HepG2 (cell line): ENCODE measurements around the gene CSNK1D. TPM values are rescaled to one million over a fixed set of nuclear protein-coding genes. Genes with fewer than 3 reads are reported as not detected.

Experiments
- ATAC-seq: fragments of 200-7000 bp; cut with Tn5 transposase; 3 replicates; pipeline ENCODE4 v1.9.1; 2020; ENCODE audit warnings: mild to moderate bottlenecking, moderate library complexity
- BruUV-seq: library from RNA; stranded (reverse); fragments of 400-500 nt; replicated peaks from 2 replicates; lab custom pipeline; 2021; lab: Mats Ljungman, UMichigan
- CTCF ChIA-PET: fragments of 300-600 bp; formaldehyde crosslinking; extraction: SDS; loops from one replicate; lab custom pipeline; 2021; ENCODE audit warnings: low total read pairs, inconsistent platforms, low intra/inter-chr PET ratio; lab: Yijun Ruan, JAX
- POLR2A ChIA-PET: fragments of 350-600 bp; sonication (Branson Sonifier 250); formaldehyde crosslinking; loops from one replicate; lab custom pipeline; 2020; ENCODE audit warnings: antibody characterized with exemption, inconsistent platforms; lab: Yijun Ruan, JAX
- DNase-seq: peaks from one replicate; pipeline ENCODE4 v3.0.0-alpha.2; 2015; ENCODE audit warnings: low spot score
- FAIRE-seq: peaks from 3 replicates; lab custom pipeline; 2011; peaks lifted over from hg19 to GRCh38; lab: Jason Lieb, UNC
- H2AFZ ChIP-seq: one replicate; pipeline ENCODE4 v1.6.1; 2011; ENCODE audit warnings: low read length, inconsistent platforms
- H3K27ac ChIP-seq: fragments of 300-600 bp; 3 replicates; pipeline ENCODE4 v1.8.0; 2011; ENCODE audit warnings: mixed run types, mild to moderate bottlenecking, mixed read lengths, low read length, inconsistent platforms; ENCODE audit not compliant: insufficient read depth; ENCODE audit errors: extremely low read length
- H3K27me3 ChIP-seq, 2 experiments: fragments of 200-600 bp in 1 of 2; 2 replicates in 1 of 2; 3 replicates in 1 of 2; pipeline versions ENCODE4 v1.6.0 to v1.8.0; 2011; ENCODE audit warnings: low read length in 2 of 2, mild to moderate bottlenecking in 2 of 2, moderate library complexity in 2 of 2, inconsistent platforms in 1 of 2; ENCODE audit not compliant: insufficient read depth in 2 of 2, control insufficient read depth in 1 of 2
- H3K36me3 ChIP-seq, 2 experiments: fragments of 200-600 bp in 1 of 2; replicated peaks in 1 of 2; 2 replicates in 1 of 2; 3 replicates in 1 of 2; pipeline versions ENCODE4 v1.5.1 to v1.8.0; 2011; ENCODE audit warnings: low read length in 2 of 2, inconsistent platforms in 1 of 2; ENCODE audit not compliant: insufficient read depth in 2 of 2, control insufficient read depth in 1 of 2
- H3K4me1 ChIP-seq: 2 replicates; pipeline ENCODE4 v1.5.1; 2012; ENCODE audit warnings: low read length, inconsistent platforms; ENCODE audit not compliant: insufficient read depth
- H3K4me2 ChIP-seq: 2 replicates; pipeline ENCODE4 v1.6.0; 2011; ENCODE audit warnings: low read depth, low read length, inconsistent platforms
- H3K4me3 ChIP-seq, 3 experiments: fragments of 200-600 bp in 1 of 3; sonication (generic), shearing (Covaris generic) in 1 of 3; replicated peaks in 1 of 3; 2 replicates each; pipeline ENCODE4 v1.5.1; 2011 to 2016; ENCODE audit warnings: low read length in 3 of 3, inconsistent platforms in 2 of 3, low read depth in 2 of 3, mild to moderate bottlenecking in 2 of 3, control low read depth in 1 of 3, mixed read lengths in 1 of 3; ENCODE audit not compliant: insufficient read depth in 1 of 3
- H3K79me2 ChIP-seq: one replicate; pipeline ENCODE4 v1.6.1; 2011; ENCODE audit warnings: low read length, inconsistent platforms; ENCODE audit not compliant: insufficient read depth
- H3K9ac ChIP-seq: 2 replicates; pipeline ENCODE4 v1.6.0; 2011; ENCODE audit warnings: mild to moderate bottlenecking, low read depth, low read length, inconsistent platforms; ENCODE audit not compliant: insufficient read depth
- H3K9me3 ChIP-seq: 2 replicates; pipeline ENCODE4 v1.5.1; 2012; ENCODE audit warnings: mild to moderate bottlenecking, low read length
- H4K20me1 ChIP-seq: 2 replicates; pipeline ENCODE4 v1.6.0; 2011; ENCODE audit warnings: inconsistent platforms, mild to moderate bottlenecking, low read length, moderate library complexity; ENCODE audit not compliant: insufficient read depth
- PHF20 ChIP-seq: sonication (generic); formaldehyde crosslinking; IDR thresholded peaks from 2 replicates; pipeline ENCODE4 v1.5.0; 2020; ENCODE audit warnings: mild to moderate bottlenecking, missing genetic modification reagents
- SNAPC2 ChIP-seq: sonication (generic); formaldehyde crosslinking; IDR thresholded peaks from 2 replicates; pipeline ENCODE4 v1.8.1; 2022; ENCODE audit warnings: mild to moderate bottlenecking, missing genetic modification reagents
- SSRP1 ChIP-seq: IDR thresholded peaks from 2 replicates; pipeline ENCODE4 v1.6.1; 2016; ENCODE audit warnings: control low read depth
- YEATS4 ChIP-seq: sonication (generic); formaldehyde crosslinking; IDR thresholded peaks from 2 replicates; pipeline ENCODE4 v1.4.0; 2020; ENCODE audit warnings: missing genetic modification reagents, borderline replicate concordance
- ZNF143 ChIP-seq: sonication (generic); formaldehyde crosslinking; IDR thresholded peaks from 2 replicates; pipeline ENCODE4 v1.4.0; 2020; ENCODE audit warnings: missing genetic modification reagents
- ZNF546 ChIP-seq: sonication (generic); formaldehyde crosslinking; conservative IDR thresholded peaks from 2 replicates; pipeline ENCODE4 v1.8.1; 2023; ENCODE audit warnings: mild to moderate bottlenecking, missing genetic modification reagents
- WGBS: methylation state at CpG from one replicate; pipeline ENCODE4 v1.1.6; 2017; ENCODE audit warnings: low lambda C conversion rate; 5-methylcytosine and 5-hydroxymethylcytosine counted together
- in situ Hi-C: cut with HindIII; loops from 2 replicates; pipeline ENCODE4 v1.10.0; 2017; ENCODE audit warnings: low pct_unique_long_range_greater_than_20kb; ENCODE audit not compliant: extremely low pct_ligation_motif_present
- intact Hi-C: fragments of 100-400 bp; cut with micrococcal nuclease; formaldehyde crosslinking; loops from one replicate; pipeline ENCODE4 v1.10.0; 2022; ENCODE audit not compliant: unreplicated experiment
- polyA plus RNA-seq, 8 experiments: library from polyadenylated mRNA; depleted of rRNA in 3 of 8; stranded (reverse) in 7 of 8; unstranded in 1 of 8; fragments of >200 nt; fragmentation: Illumina TruSeq in 4 of 8; extraction: Trizol in 4 of 8; gene quantifications; 2 replicates each; pipeline versions ENCODE4 v1.2.1 to v1.2.3, GENCODE V29; 2011 to 2016; ENCODE audit warnings: low read depth in 4 of 8, missing spikeins in 1 of 8, mixed read lengths in 1 of 8; ENCODE audit not compliant: insufficient read depth in 1 of 8
- total RNA-seq, 5 experiments: library from RNA; depleted of rRNA; stranded (reverse); fragments of >200 nt; fragmentation: Illumina TruSeq; extraction: Trizol; gene quantifications; 2 replicates each; pipeline ENCODE4 v1.2.3, GENCODE V29; 2016; ENCODE audit warnings: low read depth in 1 of 5
- TF ChIP-seq, protein P1 (sequence below): sonication (generic); formaldehyde crosslinking; IDR thresholded peaks from 2 replicates; pipeline ENCODE4 v1.4.0; 2020; ENCODE audit warnings: mild to moderate bottlenecking, missing genetic modification reagents
- TF ChIP-seq, protein P2 (sequence below): sonication (generic); formaldehyde crosslinking; IDR thresholded peaks from 2 replicates; pipeline ENCODE4 v1.5.0; 2020; ENCODE audit warnings: mild to moderate bottlenecking, missing genetic modification reagents
- TF ChIP-seq, protein P3 (sequence below): IDR thresholded peaks from 2 replicates; pipeline ENCODE4 v1.6.1; 2018; ENCODE audit warnings: missing genetic modification reagents
- TF ChIP-seq, protein P4 (sequence below): sonication (generic); formaldehyde crosslinking; IDR thresholded peaks from 2 replicates; pipeline ENCODE4 v1.8.0; 2022; ENCODE audit warnings: mild to moderate bottlenecking, missing genetic modification reagents, moderate library complexity
- TF ChIP-seq, protein P5 (sequence below): IDR thresholded peaks from 2 replicates; pipeline ENCODE4 v1.6.1; 2016; ENCODE audit warnings: control low read depth
- TF ChIP-seq, protein P6 (sequence below): sonication (generic); formaldehyde crosslinking; IDR thresholded peaks from 2 replicates; pipeline ENCODE4 v1.9.0; 2022; ENCODE audit warnings: missing genetic modification reagents, mild to moderate bottlenecking, borderline replicate concordance

The CSNK1D gene
- total and polyA plus RNA-seq, 2 of the 13 experiments (the other 11 are each of a cell fraction or from before 2014, with no cell fraction given), result 31.5 to 128 TPM

DNA sequence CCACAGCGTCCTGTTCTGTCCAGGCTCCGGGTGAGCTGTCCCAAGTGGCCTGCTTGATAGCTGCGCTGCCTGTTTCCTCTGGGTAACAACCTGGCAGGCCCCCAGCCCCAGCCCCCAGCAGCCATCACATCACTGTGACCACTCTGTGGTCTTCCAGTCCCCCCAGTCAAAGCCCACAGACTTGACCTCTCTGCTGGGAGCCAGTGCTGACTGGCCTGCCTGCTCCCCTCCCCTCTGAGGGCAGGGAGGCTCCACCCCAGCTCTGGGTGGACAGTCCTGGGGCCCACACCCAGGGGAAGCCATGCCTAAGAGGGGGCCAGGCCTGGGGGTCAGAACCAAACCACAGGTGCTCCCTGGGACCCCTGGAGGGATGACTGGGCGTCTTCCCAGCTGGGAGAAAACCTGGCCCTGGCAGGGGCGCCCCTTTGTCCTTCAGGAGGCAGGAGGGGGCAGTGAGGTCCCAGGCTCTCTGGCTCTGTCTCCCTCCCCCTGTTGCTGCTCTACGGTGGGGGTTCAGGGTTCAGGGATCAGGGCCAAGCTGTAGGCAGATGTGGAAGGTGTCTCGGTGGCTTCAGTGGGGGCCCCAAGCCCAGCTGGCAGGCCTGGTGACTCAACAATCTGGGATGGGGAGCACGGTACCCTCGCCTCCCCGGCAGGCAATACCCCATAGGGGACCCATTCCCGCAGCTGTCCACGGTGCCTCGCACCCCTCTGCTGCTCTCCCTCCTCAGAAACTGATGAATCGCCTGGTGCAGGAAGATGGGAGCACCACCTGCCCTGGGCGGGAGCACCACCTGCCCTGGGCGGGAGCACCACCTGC, 46.5 kb downstream of the CSNK1D start (continued):
- TF ChIP-seq SNAPC2, result no peak

DNA sequence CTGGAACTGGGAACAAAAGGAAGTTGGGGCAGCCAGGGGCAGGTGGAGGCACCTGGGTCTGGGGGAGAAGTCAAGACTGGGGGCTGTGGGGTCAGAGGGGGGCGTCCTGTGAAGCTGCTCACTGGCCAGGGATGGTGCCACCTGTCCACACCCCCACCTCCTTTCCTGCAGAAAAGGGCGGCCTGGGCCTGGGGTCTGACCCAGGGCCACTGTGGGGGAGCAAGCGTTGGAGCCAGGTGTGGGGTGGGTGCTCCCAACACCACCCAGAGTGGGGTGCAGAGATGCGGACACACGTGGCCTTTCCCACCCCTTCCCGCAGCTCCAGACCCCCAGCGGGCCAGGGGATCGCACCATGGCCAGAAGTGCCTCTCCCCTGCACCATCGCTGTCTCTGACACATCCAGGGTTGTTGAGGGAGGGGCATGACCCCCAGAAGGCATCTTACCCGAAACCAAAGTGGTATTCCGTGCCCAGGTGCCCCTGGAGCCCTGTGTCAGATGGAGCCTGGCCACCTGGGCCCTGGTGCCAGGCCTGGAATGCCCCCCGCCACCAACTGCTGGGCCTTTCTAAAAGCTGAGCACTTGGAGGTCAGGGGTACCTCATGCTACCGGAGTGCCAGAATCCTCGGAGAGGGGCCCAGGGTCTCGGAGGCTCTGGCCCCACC, 47.2 kb downstream of the CSNK1D start:
- ATAC-seq, result no peak
- no peak for FAIRE-seq
- in situ Hi-C loops, result no loop called here
- no TSS peak for BruUV-seq
- no peaks in the 10 kb centered on the region for H3K9me3 ChIP-seq
- 58% methylated on average over 9 of the region's 15 CpGs for WGBS
- H4K20me1 ChIP-seq, result peaks cover 18% of the 10 kb centered on the region; the same call in 1 of the 2 replicates
- peaks cover 21% of the 10 kb centered on the region for H3K79me2 ChIP-seq
- no peaks in the 10 kb centered on the region for H3K36me3 ChIP-seq
- peak overlapping the region; percentile 56 to 77 (median 60); a peak in 5 of 6 replicates for H3K4me3 ChIP-seq
- H3K4me1 ChIP-seq, result peaks cover 56% of the 10 kb centered on the region
- POLR2A ChIA-PET, result interaction anchor here (0.8 to 3.2 kb wide), 11 partner anchors 9 to 249 kb away, joined by 3 to 29 read pairs (median 3); partner anchors contain the start of gene CCDC57
- intact Hi-C loops, result no loop called here
- peak overlapping the region; percentile 66 for H3K9ac ChIP-seq
- DNase-seq, result no peak
- H2AFZ ChIP-seq, result no peak overlapping the region
- H3K4me2 ChIP-seq, result peak overlapping the region; percentile 95
- H3K27me3 ChIP-seq, result no peaks in the 10 kb centered on the region; a peak in 1 of 5 replicates
- CTCF ChIA-PET, result no interaction called here
- H3K27ac ChIP-seq, result peak overlapping the region; percentile 27
- TF ChIP-seq, protein P1, sequence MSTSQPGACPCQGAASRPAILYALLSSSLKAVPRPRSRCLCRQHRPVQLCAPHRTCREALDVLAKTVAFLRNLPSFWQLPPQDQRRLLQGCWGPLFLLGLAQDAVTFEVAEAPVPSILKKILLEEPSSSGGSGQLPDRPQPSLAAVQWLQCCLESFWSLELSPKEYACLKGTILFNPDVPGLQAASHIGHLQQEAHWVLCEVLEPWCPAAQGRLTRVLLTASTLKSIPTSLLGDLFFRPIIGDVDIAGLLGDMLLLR (CRISPR knock-in tag), result 0 out of 2 replicates have a peak, but pooled peaks have one; percentile 7
- TF ChIP-seq, protein P2, sequence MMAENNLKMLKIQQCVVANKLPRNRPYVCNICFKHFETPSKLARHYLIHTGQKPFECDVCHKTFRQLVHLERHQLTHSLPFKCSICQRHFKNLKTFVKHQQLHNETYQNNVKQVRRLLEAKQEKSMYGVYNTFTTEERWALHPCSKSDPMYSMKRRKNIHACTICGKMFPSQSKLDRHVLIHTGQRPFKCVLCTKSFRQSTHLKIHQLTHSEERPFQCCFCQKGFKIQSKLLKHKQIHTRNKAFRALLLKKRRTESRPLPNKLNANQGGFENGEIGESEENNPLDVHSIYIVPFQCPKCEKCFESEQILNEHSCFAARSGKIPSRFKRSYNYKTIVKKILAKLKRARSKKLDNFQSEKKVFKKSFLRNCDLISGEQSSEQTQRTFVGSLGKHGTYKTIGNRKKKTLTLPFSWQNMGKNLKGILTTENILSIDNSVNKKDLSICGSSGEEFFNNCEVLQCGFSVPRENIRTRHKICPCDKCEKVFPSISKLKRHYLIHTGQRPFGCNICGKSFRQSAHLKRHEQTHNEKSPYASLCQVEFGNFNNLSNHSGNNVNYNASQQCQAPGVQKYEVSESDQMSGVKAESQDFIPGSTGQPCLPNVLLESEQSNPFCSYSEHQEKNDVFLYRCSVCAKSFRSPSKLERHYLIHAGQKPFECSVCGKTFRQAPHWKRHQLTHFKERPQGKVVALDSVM (CRISPR knock-in tag), result no peak
- no peak for TF ChIP-seq SSRP1 (CRISPR knock-in tag)
- no peak for TF ChIP-seq PHF20 (CRISPR knock-in tag)
- TF ChIP-seq, protein P3, sequence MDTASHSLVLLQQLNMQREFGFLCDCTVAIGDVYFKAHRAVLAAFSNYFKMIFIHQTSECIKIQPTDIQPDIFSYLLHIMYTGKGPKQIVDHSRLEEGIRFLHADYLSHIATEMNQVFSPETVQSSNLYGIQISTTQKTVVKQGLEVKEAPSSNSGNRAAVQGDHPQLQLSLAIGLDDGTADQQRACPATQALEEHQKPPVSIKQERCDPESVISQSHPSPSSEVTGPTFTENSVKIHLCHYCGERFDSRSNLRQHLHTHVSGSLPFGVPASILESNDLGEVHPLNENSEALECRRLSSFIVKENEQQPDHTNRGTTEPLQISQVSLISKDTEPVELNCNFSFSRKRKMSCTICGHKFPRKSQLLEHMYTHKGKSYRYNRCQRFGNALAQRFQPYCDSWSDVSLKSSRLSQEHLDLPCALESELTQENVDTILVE (CRISPR knock-in tag), result no peak
- TF ChIP-seq ZNF546 (CRISPR knock-in tag), result no peak
- TF ChIP-seq, protein P4, sequence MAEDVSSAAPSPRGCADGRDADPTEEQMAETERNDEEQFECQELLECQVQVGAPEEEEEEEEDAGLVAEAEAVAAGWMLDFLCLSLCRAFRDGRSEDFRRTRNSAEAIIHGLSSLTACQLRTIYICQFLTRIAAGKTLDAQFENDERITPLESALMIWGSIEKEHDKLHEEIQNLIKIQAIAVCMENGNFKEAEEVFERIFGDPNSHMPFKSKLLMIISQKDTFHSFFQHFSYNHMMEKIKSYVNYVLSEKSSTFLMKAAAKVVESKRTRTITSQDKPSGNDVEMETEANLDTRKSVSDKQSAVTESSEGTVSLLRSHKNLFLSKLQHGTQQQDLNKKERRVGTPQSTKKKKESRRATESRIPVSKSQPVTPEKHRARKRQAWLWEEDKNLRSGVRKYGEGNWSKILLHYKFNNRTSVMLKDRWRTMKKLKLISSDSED, result 0 out of 2 replicates have a peak, but pooled peaks have one; percentile 33
- TF ChIP-seq, protein P5, sequence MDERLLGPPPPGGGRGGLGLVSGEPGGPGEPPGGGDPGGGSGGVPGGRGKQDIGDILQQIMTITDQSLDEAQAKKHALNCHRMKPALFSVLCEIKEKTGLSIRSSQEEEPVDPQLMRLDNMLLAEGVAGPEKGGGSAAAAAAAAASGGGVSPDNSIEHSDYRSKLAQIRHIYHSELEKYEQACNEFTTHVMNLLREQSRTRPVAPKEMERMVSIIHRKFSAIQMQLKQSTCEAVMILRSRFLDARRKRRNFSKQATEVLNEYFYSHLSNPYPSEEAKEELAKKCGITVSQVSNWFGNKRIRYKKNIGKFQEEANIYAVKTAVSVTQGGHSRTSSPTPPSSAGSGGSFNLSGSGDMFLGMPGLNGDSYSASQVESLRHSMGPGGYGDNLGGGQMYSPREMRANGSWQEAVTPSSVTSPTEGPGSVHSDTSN (CRISPR knock-in tag), result no peak
- TF ChIP-seq YEATS4 (CRISPR knock-in tag), result no peak
- TF ChIP-seq, protein P6, sequence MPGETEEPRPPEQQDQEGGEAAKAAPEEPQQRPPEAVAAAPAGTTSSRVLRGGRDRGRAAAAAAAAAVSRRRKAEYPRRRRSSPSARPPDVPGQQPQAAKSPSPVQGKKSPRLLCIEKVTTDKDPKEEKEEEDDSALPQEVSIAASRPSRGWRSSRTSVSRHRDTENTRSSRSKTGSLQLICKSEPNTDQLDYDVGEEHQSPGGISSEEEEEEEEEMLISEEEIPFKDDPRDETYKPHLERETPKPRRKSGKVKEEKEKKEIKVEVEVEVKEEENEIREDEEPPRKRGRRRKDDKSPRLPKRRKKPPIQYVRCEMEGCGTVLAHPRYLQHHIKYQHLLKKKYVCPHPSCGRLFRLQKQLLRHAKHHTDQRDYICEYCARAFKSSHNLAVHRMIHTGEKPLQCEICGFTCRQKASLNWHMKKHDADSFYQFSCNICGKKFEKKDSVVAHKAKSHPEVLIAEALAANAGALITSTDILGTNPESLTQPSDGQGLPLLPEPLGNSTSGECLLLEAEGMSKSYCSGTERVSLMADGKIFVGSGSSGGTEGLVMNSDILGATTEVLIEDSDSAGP (CRISPR knock-in tag), result 0 out of 2 replicates have a peak, but pooled peaks have one; percentile 5
- no peak for TF ChIP-seq ZNF143 (CRISPR knock-in tag)
